ENCODE measurements around the gene PEMT.

PEMT gene

DNA sequence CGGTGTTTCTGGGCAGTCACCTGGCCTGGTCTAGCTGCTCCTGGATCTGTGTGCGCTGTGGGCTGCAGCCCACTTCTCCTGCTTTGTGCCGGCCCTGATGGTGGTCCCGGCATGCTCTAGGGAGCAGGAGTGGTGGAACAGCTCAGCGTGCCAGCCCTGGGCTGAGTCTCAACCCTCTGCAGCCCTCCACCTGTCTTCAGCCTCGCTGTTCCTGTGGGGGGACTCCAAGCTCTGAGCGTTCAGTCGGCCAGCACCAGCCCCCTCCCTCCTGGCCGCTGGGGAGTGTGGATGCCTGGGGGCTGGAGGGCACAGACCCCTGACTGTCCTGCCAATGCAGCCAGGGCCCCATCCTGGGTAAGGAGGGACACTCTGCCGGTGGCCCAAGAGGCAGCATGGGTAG is 71.6 kb downstream of the PEMT start:
- no peak overlapping the region for H3K4me3 ChIP-seq (replicated peaks; ENCODE audit: low read depth, low read length)
- H3K27me3 ChIP-seq (replicated peaks; ENCODE audit: control insufficient read depth, insufficient read depth, low read length) = no peaks in the 10 kb centered on the region
- DNase-seq (ENCODE audit: extremely low read depth, insufficient read length) = no peak
- TF ChIP-seq, protein P1, sequence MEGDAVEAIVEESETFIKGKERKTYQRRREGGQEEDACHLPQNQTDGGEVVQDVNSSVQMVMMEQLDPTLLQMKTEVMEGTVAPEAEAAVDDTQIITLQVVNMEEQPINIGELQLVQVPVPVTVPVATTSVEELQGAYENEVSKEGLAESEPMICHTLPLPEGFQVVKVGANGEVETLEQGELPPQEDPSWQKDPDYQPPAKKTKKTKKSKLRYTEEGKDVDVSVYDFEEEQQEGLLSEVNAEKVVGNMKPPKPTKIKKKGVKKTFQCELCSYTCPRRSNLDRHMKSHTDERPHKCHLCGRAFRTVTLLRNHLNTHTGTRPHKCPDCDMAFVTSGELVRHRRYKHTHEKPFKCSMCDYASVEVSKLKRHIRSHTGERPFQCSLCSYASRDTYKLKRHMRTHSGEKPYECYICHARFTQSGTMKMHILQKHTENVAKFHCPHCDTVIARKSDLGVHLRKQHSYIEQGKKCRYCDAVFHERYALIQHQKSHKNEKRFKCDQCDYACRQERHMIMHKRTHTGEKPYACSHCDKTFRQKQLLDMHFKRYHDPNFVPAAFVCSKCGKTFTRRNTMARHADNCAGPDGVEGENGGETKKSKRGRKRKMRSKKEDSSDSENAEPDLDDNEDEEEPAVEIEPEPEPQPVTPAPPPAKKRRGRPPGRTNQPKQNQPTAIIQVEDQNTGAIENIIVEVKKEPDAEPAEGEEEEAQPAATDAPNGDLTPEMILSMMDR (IDR thresholded peaks at IDR 0.05; ENCODE audit: insufficient read depth, low read length, poor library complexity, severe bottlenecking) = no peak
- H3K36me3 ChIP-seq (ENCODE audit: control insufficient read depth, insufficient read depth, low read length) = no peaks in the 10 kb centered on the region

DNA sequence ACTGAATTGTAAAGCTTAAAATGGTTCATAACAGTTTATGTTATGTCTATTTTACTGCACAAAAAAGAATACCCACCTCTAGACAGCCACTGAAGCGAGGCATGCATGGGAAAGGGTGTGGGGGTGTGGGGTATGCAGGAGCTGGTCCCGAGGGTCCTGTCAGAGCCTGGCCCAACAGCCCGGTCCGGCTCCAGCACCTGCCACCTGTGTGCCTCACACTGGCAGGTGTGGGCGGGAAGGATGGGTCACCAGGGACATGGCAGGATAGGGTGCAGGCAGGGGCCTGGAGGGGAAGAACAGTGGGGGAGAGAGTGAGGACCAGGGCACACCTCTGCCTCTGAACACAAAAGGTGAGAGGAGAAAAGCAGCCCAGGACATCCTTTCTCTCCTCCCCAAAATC is 72.6 kb downstream of the PEMT start:
- Histone ChIP-seq H3K36me3 (ENCODE audit: control insufficient read depth, insufficient read depth, low read length) (no peaks in the 10 kb centered on the region), H3K4me3 (replicated peaks; ENCODE audit: low read depth, low read length) (no peak overlapping the region), H3K27me3 (replicated peaks; ENCODE audit: control insufficient read depth, insufficient read depth, low read length) (no peaks in the 10 kb centered on the region)
- TF ChIP-seq, protein P1 (IDR thresholded peaks at IDR 0.05; ENCODE audit: insufficient read depth, low read length, poor library complexity, severe bottlenecking) = no peak
- no peak for DNase-seq (ENCODE audit: extremely low read depth, insufficient read length)

DNA sequence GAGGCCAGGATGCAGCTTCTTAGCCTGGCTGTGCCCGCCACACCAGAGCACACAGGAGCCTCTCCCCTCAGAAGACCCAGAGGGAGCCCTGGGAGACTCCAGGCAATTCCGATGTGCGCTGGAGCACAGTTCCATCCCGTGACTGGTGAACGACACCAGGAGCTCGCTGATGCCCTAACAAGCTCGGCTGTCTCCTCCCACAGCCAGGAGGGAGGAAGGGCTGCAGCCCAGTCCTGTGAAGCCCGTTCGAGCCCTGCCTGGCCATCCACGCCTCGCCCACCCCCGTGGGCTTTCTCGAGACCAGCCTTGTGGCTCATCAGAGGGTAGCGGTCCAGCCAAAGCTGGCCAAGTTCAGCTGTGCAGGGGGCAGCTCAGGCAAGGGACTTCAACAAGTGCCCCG is 73.5 kb downstream of the PEMT start:
- DNase-seq (ENCODE audit: extremely low read depth, insufficient read length) = no peak
- TF ChIP-seq, protein P1 (IDR thresholded peaks at IDR 0.05; ENCODE audit: insufficient read depth, low read length, poor library complexity, severe bottlenecking) = no peak
- no peaks in the 10 kb centered on the region for H3K36me3 ChIP-seq (ENCODE audit: control insufficient read depth, insufficient read depth, low read length)
- no peaks in the 10 kb centered on the region for H3K27me3 ChIP-seq (replicated peaks; ENCODE audit: control insufficient read depth, insufficient read depth, low read length)
- no peak overlapping the region for H3K4me3 ChIP-seq (replicated peaks; ENCODE audit: low read depth, low read length)

DNA sequence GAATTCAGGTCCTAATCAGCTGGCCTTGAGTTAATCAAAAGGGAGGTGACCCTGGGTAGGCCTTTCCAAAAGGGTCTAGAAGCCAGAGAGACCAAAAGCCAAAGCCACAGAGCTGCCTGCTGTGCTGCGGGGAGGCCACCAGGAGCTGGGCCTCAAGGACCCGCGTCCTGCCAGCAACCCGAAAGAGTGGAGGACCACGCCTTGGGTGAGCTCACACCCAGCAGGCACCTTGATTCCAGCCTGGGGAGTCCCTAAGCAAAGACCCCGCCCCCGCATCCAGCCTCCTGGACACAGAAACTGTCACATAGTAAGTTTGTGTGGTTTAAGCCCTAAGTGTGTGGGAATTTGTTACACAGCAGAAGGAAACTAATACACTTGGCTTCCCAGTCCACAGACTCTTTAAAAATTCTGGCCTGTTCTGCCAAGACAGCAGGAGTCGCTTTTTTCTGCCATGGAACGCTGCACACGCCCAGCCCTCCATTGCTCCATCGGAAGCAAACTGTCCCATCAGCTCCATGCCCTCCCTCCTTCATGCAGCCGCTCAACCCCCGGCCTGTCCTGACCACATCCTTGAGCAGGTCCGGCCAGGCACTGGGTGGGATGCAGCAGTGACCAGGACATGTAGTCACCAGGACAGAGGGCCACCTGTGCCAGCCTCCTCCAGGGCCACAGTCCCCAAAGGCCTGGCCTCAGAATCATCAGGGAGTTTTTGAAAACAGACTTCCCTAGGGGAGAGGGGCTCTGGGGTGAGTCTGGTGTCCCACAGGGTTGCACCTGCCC is 74.4 kb downstream of the PEMT start:
- no peak overlapping the region for H3K4me3 ChIP-seq (replicated peaks; ENCODE audit: low read depth, low read length)
- H3K36me3 ChIP-seq (ENCODE audit: control insufficient read depth, insufficient read depth, low read length) = no peaks in the 10 kb centered on the region
- no peaks in the 10 kb centered on the region for H3K27me3 ChIP-seq (replicated peaks; ENCODE audit: control insufficient read depth, insufficient read depth, low read length)
- TF ChIP-seq, protein P1 (IDR thresholded peaks at IDR 0.05; ENCODE audit: insufficient read depth, low read length, poor library complexity, severe bottlenecking) = no peak
- DNase-seq (ENCODE audit: extremely low read depth, insufficient read length) = no peak

DNA sequence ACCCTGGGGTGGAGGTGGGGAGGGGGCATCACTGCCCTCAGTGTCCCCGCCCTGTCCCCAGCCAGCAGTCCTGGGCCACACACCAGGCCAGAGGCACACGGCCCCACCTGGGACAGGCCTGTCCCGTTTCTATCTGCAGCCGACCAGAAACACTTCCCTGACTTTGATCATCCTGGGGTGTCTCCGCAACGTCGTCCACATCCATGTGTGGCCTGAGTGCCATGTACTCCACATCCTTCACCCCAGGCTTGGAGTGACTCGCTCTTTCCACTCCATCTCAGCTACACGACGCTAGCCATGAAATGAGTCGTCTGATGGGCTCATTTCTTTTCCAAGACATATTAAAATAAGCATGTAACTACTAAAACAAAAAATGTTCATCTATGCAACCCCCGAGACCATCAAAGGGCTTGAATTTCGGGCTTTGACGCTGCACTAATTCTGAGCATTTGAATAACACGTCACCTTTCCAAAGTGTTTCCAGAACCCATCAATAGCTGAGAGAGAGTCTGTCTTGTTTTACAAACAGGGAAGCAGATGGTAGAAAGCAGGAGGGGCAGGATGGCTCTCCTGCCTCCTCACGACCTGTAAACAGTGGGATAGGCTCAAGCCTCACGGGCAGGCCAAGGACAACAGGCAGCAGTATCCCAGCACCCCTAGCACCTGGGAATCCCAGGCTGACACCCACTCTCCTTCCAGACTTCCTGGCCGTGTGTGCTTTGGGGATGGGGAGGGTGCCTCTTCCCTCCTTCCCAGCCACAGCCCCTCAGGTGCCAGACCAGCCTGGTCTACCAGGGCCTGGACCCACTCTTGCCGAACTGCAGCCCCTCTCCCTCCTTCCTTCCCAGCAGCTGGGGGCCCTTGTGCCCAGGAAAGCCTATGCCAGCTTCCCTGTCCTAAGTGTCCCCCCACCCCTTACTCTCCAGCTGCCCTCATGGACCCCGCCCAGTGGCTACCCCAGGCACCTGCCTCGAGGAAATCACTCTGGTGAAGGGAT is 75.3 kb downstream of the PEMT start:
- DNase-seq (ENCODE audit: extremely low read depth, insufficient read length) = no peak
- TF ChIP-seq, protein P1 (IDR thresholded peaks at IDR 0.05; ENCODE audit: insufficient read depth, low read length, poor library complexity, severe bottlenecking) = no peak
- H3K36me3 ChIP-seq (ENCODE audit: control insufficient read depth, insufficient read depth, low read length) = no peaks in the 10 kb centered on the region

More for the DNA sequence above, 75.3 kb downstream of the PEMT start:
- H3K27me3 ChIP-seq (replicated peaks; ENCODE audit: control insufficient read depth, insufficient read depth, low read length) = no peaks in the 10 kb centered on the region
- no peak overlapping the region for H3K4me3 ChIP-seq (replicated peaks; ENCODE audit: low read depth, low read length)
